H1 (cell line): ENCODE data around the gene RNASE9. TPM values are rescaled to one million over a fixed set of nuclear protein-coding genes. Genes with fewer than 3 reads are reported as not detected.

Source experiments
- CEBPB ChIP-seq: IDR thresholded peaks from 2 replicates; pipeline ENCODE4 v1.6.1; 2012; ENCODE audit warnings: low read depth, low read length
- JUND ChIP-seq: IDR thresholded peaks from 2 replicates; pipeline ENCODE4 v1.6.1; 2011; ENCODE audit warnings: mild to moderate bottlenecking, improper control_type of control experiment, low read length
- polyA plus RNA-seq, 7 experiments: library from polyadenylated mRNA; depleted of rRNA in 3 of 7; stranded (reverse) in 5 of 7; unstranded in 2 of 7; fragments of >200 nt in 5 of 7; fragments of 200-250 nt in 2 of 7; gene quantifications; 1 replicate in 5 of 7; 2 replicates in 1 of 7; 4 replicates in 1 of 7; pipeline versions ENCODE4 v1.2.1 to v1.2.3, GENCODE V29; 2011 to 2013; ENCODE audit warnings: missing spikeins in 2 of 7, mixed read lengths in 2 of 7
- total RNA-seq: library from RNA; stranded (reverse); fragmentation: NEBNext Ultra II Directional; extraction: Animal tissue kit (Norgen Biotek cat#: 25700); gene quantifications from 2 replicates; pipeline ENCODE4 v1.2.1, GENCODE V29; 2021
- TF ChIP-seq, protein P1 (sequence below): fragments of 300-600 bp; sonication (generic); IDR thresholded peaks from 2 replicates; pipeline ENCODE4 v1.7.1; 2012; ENCODE audit warnings: low read length, moderate library complexity, mild to moderate bottlenecking, inconsistent platforms; ENCODE audit not compliant: insufficient replicate concordance

The RNASE9 gene
- total and polyA plus RNA-seq, 2 of the 8 experiments (the other 6 are each of a cell fraction or from before 2014, with no cell fraction given), result 0.06 TPM; not detected in 1

DNA sequence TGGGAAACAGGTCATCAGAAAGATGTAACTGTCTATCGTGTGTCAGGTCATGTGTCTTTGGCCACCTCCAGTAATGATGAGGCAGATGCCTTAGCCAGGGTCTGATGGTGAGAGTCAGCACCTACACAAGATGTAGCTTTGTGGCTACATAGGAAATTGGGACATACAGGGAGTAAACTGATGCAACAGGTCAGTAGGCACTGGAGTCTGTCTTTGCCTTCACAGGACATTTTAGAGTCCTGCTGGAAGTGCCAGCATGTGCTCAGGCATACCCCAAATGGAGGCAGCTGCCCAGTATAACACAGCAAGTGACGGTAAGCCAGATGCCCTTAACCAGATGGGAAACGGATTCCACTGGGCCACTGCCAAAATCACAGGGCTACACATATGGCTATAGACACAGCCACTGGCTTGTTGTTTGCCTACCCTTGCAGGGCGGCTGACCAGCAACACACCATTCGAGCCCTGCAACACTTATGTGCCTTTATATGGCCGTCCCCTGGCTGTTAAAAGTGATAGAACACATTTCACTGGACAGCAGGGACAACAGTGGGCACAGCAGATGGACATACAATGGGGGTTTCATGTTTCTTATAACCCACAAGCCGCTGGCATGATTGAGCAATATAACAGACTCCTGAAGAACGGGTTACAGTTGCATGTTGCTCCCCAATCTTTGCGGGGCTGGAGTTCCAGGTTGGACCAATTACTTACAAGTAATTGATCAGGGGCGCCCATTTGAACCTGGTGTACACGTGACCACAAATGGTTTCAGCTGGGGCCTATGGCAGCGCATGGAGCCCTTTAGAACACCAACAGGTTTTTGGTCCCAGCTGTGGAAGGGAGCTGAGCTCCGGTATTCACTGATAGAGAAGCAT lies 43.2 kb upstream of the RNASE9 start (continued):
- TF ChIP-seq, protein P1, sequence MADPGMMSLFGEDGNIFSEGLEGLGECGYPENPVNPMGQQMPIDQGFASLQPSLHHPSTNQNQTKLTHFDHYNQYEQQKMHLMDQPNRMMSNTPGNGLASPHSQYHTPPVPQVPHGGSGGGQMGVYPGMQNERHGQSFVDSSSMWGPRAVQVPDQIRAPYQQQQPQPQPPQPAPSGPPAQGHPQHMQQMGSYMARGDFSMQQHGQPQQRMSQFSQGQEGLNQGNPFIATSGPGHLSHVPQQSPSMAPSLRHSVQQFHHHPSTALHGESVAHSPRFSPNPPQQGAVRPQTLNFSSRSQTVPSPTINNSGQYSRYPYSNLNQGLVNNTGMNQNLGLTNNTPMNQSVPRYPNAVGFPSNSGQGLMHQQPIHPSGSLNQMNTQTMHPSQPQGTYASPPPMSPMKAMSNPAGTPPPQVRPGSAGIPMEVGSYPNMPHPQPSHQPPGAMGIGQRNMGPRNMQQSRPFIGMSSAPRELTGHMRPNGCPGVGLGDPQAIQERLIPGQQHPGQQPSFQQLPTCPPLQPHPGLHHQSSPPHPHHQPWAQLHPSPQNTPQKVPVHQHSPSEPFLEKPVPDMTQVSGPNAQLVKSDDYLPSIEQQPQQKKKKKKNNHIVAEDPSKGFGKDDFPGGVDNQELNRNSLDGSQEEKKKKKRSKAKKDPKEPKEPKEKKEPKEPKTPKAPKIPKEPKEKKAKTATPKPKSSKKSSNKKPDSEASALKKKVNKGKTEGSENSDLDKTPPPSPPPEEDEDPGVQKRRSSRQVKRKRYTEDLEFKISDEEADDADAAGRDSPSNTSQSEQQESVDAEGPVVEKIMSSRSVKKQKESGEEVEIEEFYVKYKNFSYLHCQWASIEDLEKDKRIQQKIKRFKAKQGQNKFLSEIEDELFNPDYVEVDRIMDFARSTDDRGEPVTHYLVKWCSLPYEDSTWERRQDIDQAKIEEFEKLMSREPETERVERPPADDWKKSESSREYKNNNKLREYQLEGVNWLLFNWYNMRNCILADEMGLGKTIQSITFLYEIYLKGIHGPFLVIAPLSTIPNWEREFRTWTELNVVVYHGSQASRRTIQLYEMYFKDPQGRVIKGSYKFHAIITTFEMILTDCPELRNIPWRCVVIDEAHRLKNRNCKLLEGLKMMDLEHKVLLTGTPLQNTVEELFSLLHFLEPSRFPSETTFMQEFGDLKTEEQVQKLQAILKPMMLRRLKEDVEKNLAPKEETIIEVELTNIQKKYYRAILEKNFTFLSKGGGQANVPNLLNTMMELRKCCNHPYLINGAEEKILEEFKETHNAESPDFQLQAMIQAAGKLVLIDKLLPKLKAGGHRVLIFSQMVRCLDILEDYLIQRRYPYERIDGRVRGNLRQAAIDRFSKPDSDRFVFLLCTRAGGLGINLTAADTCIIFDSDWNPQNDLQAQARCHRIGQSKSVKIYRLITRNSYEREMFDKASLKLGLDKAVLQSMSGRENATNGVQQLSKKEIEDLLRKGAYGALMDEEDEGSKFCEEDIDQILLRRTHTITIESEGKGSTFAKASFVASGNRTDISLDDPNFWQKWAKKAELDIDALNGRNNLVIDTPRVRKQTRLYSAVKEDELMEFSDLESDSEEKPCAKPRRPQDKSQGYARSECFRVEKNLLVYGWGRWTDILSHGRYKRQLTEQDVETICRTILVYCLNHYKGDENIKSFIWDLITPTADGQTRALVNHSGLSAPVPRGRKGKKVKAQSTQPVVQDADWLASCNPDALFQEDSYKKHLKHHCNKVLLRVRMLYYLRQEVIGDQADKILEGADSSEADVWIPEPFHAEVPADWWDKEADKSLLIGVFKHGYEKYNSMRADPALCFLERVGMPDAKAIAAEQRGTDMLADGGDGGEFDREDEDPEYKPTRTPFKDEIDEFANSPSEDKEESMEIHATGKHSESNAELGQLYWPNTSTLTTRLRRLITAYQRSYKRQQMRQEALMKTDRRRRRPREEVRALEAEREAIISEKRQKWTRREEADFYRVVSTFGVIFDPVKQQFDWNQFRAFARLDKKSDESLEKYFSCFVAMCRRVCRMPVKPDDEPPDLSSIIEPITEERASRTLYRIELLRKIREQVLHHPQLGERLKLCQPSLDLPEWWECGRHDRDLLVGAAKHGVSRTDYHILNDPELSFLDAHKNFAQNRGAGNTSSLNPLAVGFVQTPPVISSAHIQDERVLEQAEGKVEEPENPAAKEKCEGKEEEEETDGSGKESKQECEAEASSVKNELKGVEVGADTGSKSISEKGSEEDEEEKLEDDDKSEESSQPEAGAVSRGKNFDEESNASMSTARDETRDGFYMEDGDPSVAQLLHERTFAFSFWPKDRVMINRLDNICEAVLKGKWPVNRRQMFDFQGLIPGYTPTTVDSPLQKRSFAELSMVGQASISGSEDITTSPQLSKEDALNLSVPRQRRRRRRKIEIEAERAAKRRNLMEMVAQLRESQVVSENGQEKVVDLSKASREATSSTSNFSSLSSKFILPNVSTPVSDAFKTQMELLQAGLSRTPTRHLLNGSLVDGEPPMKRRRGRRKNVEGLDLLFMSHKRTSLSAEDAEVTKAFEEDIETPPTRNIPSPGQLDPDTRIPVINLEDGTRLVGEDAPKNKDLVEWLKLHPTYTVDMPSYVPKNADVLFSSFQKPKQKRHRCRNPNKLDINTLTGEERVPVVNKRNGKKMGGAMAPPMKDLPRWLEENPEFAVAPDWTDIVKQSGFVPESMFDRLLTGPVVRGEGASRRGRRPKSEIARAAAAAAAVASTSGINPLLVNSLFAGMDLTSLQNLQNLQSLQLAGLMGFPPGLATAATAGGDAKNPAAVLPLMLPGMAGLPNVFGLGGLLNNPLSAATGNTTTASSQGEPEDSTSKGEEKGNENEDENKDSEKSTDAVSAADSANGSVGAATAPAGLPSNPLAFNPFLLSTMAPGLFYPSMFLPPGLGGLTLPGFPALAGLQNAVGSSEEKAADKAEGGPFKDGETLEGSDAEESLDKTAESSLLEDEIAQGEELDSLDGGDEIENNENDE, result no peak
- TF ChIP-seq JUND (no peak), CEBPB (no peak)
